ENCODE results near the gene AIFM3. TPM values are rescaled to one million over a fixed set of nuclear protein-coding genes. Genes with fewer than 3 reads are reported as not detected.

Gene AIFM3
- total RNA-seq, 1 donor: 0.72 TPM

GRCh38 chr22:20990184-20991180 is 23.4 kb downstream of the AIFM3 start:
- Histone ChIP-seq H3K9me3 (ENCODE audit: low read depth, low read length) (no peaks in the 10 kb centered on the region), H3K4me2 (ENCODE audit: insufficient read depth, low read length) (no peak overlapping the region), H3K36me3 (ENCODE audit: insufficient read depth, low read length) (peaks cover 51% of the 10 kb centered on the region), H3K27ac (ENCODE audit: low read depth, low read length) (no peak overlapping the region), H3K4me3 (ENCODE audit: insufficient read depth, low read length) (no peak overlapping the region), H4K20me1 (ENCODE audit: insufficient read depth, low read length) (peaks cover 4% of the 10 kb centered on the region), H3K27me3 (ENCODE audit: insufficient read depth, low read length) (no peaks in the 10 kb centered on the region), H2AFZ (ENCODE audit: low read length) (no peak overlapping the region), H3K79me2 (ENCODE audit: insufficient read depth, low read length) (peaks cover 2% of the 10 kb centered on the region), H3K4me1 (ENCODE audit: insufficient read depth, low read length) (no peaks in the 10 kb centered on the region)
- TF ChIP-seq CTCF (IDR thresholded peaks at IDR 0.05; ENCODE audit: extremely low read depth, low read depth, low read length): no peak
- peak; percentile 58 for DNase-seq (ENCODE audit: insufficient read length, low spot score, missing footprints)

- no peaks in the 10 kb centered on the region for H3K9me3 ChIP-seq (ENCODE audit: low read depth, low read length)
- no peaks in the 10 kb centered on the region for H3K79me2 ChIP-seq (ENCODE audit: insufficient read depth, low read length)
- no peak overlapping the region for H3K4me3 ChIP-seq (ENCODE audit: insufficient read depth, low read length)
- peak; percentile 80 for DNase-seq (ENCODE audit: insufficient read length, low spot score, missing footprints)
- H3K27ac ChIP-seq (ENCODE audit: low read depth, low read length): no peak overlapping the region
- no peak overlapping the region for H3K4me2 ChIP-seq (ENCODE audit: insufficient read depth, low read length)
- H3K4me1 ChIP-seq (ENCODE audit: insufficient read depth, low read length): no peaks in the 10 kb centered on the region
- TF ChIP-seq CTCF (IDR thresholded peaks at IDR 0.05; ENCODE audit: extremely low read depth, low read depth, low read length): no peak
- H3K27me3 ChIP-seq (ENCODE audit: insufficient read depth, low read length): no peaks in the 10 kb centered on the region
- H4K20me1 ChIP-seq (ENCODE audit: insufficient read depth, low read length): no peaks in the 10 kb centered on the region
- H2AFZ ChIP-seq (ENCODE audit: low read length): no peak overlapping the region
- peaks cover 48% of the 10 kb centered on the region for H3K36me3 ChIP-seq (ENCODE audit: insufficient read depth, low read length)
Observed at GRCh38 chr22:20991252-20992055, 24.4 kb downstream of the AIFM3 start.

GRCh38 chr22:20992056-20992442 is 25.0 kb downstream of the AIFM3 start:
- H3K4me1 ChIP-seq (ENCODE audit: insufficient read depth, low read length): no peaks in the 10 kb centered on the region

More at GRCh38 chr22:20992056-20992442, 25.0 kb downstream of the AIFM3 start:
- no peak overlapping the region for H3K4me3 ChIP-seq (ENCODE audit: insufficient read depth, low read length)
- DNase-seq (ENCODE audit: insufficient read length, low spot score, missing footprints): no peak
- no peak overlapping the region for H3K4me2 ChIP-seq (ENCODE audit: insufficient read depth, low read length)
- TF ChIP-seq CTCF (IDR thresholded peaks at IDR 0.05; ENCODE audit: extremely low read depth, low read depth, low read length): no peak
- no peak overlapping the region for H3K27ac ChIP-seq (ENCODE audit: low read depth, low read length)
- no peaks in the 10 kb centered on the region for H3K79me2 ChIP-seq (ENCODE audit: insufficient read depth, low read length)
- H3K27me3 ChIP-seq (ENCODE audit: insufficient read depth, low read length): no peaks in the 10 kb centered on the region
- H2AFZ ChIP-seq (ENCODE audit: low read length): no peak overlapping the region
- H3K9me3 ChIP-seq (ENCODE audit: low read depth, low read length): no peaks in the 10 kb centered on the region
- no peaks in the 10 kb centered on the region for H4K20me1 ChIP-seq (ENCODE audit: insufficient read depth, low read length)
- H3K36me3 ChIP-seq (ENCODE audit: insufficient read depth, low read length): peaks cover 47% of the 10 kb centered on the region

All from osteoblast (primary cell).